NCI-H2029 (cell line): ENCODE measurements around the gene RTL10.

ENCODE experiments used
- DNase-seq: peaks from one replicate; lab custom pipeline; 2025; lab: John Stamatoyannopoulos, UW

Gene RTL10

DNA sequence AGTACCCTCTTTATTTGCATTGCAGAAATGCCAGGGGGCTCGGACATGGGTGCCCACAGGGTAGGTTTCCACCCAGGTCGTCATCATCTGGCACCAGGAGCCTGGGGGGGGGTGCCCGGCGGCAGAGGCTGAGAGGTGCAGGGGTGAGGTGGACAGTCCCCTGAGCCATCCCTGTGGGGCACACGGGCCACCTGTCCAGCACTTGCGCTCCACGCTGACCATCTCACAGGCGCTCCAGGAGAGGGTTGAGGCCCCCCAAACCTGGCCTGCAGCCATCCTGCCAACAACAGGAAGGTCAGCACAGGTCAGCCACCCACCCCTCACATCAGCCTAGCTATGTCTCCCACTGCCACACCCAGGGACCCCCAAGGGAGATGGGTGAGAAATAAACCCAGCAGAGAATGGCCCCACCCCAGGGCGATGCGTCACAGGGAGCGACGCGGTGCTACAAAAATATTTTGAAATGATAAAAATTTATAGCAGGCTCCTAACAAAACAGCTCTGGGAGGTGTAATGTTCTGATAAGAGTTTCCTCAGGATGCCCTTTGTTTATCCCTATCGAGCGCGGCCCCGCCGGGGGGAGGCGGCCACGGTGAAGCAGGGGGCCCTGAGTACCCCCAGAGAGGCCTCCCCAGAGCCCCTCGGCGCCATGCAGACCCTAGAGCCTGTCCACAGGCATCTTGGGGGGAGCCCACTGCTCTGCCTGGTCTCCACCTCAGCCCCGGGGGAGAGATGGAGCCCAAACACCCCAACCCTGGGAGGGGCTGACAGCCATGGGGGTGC lies 21.0 kb upstream of the RTL10 start:
- no peak for DNase-seq

DNA sequence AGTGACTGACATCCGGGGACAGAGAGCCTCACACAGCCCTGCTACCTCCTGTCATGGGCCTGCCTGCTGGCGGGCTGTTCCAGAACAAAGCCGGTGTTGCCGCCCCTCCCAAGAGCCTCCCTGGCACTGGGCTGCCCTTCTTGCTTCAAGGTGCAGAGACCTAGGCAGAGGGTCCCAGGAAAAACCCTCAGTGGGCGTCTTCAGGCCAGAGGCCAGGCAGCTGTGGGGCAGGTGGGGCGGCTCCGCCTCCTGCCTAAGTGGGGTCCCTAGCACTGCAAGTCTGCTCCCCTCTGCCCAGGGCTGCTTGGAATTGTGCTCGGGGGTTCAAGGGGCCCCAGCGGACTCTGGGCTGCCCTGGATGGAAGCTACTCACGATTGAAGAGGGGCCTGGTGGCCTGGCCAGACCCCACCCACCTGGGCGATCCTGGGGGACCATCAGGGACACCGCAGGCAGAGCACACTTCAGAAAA lies 20.4 kb upstream of the RTL10 start:
- no peak for DNase-seq

DNA sequence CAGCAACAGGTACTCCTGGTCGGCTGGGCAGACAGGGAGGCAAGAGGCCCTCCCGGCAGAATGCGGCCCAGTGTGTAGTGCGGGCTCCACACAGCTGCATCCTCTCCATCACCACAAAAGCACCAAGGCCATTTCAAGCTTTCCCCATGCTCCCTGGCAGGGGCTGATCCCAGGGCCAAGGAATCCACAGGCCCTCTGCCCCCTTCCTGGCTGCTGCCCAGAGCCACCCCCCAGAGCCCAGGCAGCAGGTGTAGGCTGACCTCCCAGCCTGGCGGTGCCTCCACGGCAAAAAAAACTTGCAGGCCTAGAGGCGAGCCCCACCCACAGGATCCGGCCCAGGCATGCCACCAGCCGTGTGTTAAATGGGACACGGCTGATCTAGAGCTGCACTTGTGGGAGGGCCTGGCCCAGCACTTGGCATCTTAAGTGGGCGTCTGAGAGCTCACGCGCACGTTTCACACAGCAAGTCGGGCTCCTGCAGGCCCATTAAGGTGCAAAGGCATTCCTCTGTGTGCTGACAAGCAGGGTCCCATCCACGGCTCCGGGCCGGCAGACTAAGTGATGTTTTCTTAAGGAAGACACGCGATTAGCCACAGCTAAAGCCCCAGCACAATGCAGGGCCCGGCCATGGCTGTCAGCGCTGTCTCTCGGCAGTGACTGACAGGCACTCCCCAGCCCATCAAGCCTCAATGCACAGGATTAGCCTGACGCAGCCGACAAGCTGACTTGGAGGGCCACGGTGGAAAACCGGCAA lies 19.8 kb upstream of the RTL10 start:
- DNase-seq = peak; percentile 36

DNA sequence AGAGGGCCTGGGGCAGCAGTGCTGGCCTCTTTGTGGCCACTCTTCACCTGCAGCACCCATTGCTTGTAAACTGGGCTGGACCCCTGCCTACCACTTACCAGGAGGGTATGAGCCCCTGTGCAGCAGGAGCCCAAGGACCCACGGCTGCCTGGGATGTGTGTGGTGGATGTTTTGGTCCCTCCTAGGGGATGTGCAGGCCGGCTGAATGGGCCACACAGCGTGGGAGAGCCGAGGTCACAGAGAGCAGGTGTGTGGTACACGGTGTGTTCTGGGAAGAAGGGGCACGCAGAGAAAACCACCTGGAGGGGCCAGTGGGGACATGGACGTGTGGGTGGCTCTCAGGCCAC lies 19.3 kb upstream of the RTL10 start:
- DNase-seq = no peak

DNA sequence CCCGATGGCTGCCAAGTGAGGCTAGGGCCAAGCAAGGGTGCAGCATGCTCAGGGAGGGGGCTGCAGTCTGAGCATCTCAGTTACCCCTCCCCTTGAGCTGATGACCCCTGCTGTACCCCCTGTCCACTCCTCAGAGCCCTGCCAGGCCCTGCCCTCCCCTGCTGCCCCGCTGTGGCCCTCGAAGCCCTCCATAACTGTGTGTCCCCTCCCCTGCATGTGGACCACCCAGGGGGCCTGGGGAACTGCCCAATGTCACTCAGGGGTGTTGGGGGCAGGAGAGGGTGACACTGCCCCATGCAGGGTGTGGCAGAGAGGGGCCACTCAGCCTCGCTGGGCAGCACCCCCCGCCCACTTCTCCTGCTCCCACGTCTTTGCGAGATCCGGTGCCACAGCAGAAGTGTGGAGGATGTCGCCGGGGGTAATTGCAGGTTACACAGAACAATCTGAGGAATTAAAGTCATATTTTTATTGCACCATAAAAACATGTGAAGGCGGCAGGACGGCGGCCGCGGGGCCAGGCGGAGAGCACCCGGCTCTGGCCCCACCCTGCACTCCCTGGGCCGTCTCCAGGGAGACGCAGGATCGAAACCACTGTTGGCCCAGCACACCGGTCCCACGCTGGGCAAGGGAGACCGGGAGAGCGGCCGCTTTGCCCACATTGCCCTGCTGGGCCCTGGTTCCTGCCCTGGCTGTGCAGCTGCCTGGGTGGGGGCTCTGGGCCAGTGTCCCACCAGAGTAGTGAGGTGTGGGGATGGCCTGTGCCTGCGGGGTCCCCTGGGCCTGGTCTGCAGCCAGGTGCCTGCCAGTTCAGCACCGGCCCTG lies 18.7 kb upstream of the RTL10 start:
- DNase-seq = no peak

DNA sequence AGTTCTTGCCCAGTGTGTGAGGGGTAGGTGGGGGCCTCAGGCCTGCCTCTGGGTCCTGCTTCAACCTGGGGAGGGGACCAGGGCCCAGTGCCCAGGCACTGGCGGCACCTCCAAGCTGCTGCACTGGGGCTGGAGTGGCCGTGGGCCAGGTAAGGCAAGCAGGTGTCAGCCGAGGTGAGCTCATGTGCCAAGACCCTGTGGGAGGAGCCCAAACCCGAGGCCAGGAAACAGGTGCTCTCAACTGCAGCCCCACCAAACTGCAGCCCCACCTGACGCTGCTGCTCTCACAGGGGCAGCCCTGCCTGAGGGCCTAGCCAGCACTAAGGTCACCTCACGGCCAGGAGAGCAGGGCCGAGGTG lies 18.1 kb upstream of the RTL10 start:
- DNase-seq = peak; percentile 89

DNA sequence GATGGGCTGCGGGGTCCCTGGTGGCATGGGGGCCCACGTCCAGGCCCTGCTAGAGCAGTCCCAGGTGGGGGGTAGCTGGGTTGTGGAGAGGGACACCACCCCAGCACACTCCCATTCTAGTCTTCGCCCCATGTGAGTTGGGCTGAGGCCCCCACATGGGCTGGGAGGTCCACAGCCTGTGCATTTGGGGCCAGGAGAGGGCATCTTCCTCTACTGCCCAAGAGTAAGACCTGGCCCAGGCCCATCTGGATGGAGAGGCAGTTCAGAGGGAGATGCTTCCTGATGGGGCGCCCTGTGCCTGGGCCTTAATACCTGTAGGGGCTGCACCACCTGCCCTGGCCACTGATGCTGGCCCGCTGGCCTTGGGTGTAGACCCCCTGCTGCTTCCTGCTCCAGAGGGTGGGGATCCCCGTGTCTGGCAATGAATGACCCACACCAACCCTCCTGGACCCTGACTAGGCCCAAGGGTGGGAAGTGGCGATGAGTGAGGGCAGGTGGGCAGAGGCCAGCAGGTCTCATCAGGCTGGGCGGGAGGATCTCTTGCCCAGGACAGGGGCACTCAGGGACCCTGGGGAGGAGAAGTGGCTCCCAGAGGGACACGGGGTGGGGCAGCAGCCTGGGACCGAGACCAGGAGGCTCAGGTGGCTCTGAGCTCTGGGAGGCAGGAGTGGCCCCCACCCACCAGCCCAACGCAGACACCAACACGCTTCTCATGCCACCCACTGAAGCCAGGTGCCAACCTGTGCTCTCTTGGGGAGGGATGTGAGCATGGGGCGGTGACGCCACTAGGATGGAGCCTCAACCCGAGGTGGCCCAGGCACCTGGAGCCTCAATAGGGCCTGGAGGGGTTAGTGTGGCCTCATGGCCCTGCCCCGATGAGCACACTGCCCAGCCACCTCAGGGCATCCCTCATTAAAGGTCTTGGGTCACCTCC lies 17.4 kb upstream of the RTL10 start:
- peak; percentile 37 for DNase-seq

DNA sequence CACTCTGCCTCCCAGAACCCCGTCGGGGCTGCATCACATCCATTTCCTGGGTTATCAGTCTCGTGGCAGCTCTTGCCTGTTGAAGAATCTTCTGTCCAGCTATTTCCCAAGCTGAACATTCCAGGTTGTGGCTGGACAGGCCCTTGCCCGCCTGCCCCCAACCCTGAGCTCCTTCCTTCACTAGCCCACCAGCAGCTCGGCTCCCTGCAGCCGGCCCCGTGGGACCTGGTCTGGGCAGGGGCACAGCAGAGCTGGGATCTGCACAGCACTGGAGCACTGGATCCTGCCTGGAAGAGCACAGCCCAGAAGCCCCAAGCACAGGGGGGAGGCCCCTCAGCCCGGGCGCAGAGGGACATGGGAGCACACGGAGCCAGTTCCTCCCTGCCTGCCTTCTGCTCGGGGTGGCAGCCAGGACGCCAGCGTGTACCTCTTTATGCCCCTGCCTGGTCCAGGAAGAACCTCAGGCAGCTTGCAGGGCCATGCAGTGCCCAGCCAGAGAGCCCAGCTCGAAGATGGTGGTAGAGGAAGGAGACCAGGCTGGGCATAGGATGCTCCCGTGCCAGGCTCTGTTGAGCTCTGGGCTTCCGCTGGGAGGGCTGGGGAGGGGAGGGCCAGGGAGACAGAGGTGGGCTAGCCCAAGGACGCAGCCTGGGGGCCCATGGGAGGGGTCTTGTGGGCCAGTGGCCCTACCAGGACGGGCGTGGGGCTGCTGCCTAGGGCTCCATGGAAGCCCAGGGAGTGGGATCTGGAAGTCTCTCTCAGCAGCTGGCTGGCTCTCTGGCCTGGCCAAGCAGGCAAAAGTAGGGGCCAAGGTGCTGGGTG lies 16.6 kb upstream of the RTL10 start:
- no peak for DNase-seq

DNA sequence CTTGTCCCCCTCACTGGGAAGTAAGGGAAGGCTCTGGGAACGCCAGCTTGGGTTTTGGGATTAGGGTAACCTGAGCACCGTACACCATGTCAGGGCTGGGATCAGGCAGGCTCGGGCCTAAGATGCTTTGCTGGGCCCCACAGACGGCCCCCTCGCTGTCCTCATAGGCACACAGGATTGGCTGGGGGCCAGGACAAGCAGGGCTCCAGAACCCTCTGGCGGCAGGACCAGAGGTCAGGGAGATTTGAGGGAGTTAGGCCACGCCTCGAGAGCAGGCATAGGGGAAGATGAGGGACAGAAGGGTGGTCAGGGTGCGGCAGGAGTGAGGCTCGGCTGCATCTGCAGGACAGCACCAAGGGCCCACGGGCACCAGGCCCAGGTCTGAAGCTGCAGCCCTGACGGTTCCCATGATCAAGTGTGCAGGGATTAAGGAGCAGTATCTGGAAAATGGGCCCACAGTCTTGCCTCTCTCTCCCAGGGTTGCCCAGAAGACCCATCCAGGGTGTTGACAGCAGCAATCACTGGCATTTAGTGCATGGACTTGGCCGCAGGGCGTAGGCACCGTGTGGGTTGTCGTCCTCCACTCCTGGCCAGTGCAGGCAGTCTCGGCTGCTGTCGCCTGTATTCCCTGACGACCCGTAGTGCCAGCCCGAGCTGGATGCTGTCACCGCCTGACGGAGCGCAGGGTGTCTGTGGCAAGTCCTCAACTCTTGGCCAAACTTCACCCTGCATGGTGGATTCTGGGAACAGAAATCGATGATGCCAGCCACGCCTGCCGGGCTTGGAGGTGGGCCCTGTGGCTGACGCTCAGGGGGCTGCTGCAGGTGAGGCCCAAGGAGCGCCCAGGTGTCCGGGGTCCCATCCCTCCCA lies 15.7 kb upstream of the RTL10 start:
- DNase-seq = no peak

DNA sequence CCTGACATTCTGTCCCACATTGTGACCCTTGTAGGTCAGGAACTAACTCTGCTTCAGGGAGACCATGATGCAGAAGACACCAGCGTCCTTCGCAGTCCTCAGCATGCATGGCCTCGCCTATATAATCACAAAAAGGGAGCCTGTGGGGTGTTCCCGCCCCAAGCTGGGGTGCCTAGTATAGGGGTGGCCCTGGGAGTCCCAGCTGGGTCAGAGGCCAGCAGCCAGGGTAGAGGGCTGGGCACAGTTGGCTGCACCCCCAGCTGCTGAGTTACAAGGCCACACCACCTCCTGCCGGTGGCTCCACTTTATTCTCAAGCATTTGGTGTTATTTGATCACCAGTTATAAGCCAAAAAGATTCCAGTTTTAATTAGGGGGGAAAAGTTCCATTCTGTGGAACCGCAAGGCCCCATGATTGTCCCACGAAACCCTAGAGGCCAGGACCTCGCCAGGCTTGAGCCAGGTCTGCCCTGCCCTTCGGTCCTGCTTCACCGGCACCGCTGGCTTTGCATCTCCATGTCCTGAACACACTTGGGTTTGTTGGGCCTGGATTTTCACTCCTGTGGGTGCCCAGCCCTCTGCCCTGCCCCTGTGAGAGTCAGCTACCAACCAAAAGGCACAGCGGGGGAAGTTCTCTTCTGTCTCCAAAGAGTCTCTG lies 15.0 kb upstream of the RTL10 start:
- DNase-seq = no peak

DNA sequence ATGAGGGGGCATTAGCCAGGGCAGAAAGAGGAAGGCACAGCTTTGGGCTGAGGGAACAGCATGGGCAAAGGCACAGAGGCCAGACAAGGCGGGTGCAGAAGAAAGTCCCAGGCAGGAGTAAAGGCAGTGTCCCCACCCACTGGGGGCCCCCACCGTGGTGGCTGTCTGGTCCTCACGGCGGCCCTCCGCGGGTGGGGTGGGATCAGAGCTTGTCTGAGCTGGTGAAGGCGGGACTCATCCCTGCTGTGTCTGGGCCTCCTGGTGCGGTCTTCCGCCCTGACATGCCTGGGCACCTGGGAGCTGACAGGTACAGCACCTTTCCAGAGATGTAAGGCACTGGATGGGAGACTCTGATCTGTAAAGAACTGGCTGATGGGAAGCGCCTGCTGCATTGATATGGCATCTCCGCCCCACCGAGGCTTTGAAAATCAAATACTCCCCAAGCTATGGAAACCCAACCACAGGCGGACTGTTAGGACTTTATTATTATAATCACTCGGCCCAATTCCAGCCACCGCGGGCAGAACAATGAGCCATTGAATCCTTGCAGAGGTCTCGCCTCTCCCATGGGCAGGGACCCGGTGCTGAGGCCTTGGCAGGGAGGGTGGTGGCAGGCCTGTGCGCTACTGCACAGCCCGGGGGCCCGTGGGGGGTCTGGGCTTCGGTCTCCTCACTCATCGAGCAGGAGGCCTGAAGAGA lies 14.2 kb upstream of the RTL10 start:
- DNase-seq = no peak

DNA sequence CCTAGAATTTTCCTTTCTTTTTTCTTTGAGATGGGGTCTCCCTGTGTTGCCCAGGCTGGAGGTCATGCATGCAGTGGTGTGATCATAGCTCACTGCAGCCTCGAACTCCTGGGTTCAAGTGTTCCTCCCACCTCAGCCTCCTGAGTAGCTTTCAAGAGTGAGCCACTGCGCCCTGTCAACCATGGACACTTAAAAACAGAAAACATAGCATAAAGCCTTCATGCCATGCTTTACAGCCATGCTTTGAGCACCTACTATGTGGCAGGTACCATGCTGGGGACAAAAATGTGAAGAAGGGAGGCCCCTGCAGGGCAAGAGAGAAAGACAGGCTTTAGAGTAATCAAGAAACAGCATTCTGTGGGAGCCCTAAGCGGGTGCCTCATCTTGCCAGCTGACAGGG lies 13.7 kb upstream of the RTL10 start:
- DNase-seq = no peak

DNA sequence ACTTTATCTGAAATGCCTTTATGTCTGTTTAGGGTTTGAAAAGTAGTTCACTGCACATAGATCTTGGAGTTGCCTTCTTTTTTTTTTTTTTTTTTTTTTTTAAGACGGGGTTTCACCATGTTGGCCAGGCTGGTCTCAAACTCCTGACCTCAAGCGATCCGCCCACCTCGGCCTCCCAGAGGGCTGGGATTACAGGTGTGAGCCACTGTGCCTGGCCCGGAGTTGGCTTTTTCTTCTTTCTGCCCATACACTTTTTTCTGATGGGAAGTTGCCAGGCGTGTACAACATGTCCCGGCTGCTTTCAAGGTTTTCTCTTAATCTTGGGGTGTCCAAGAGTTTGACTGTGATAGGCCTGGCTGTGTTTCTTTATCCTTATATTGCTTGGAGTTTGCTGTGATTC lies 12.9 kb upstream of the RTL10 start:
- DNase-seq = no peak

DNA sequence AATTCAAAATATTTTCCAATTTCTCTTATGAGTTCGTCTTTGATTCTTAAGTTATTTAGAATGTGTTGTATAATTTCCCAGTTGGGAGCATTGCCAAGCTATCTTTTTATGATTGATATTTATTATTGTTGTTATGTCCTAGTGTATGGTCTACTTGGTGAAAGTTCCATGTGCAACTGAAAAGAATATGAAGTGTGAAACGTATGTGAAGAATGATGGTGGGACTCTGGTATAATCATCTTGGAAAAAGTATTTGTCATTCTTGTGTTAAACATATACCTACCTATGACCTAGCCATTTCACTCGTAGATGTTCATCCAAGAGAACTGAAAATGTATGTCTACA lies 12.0 kb upstream of the RTL10 start:
- DNase-seq = no peak

DNA sequence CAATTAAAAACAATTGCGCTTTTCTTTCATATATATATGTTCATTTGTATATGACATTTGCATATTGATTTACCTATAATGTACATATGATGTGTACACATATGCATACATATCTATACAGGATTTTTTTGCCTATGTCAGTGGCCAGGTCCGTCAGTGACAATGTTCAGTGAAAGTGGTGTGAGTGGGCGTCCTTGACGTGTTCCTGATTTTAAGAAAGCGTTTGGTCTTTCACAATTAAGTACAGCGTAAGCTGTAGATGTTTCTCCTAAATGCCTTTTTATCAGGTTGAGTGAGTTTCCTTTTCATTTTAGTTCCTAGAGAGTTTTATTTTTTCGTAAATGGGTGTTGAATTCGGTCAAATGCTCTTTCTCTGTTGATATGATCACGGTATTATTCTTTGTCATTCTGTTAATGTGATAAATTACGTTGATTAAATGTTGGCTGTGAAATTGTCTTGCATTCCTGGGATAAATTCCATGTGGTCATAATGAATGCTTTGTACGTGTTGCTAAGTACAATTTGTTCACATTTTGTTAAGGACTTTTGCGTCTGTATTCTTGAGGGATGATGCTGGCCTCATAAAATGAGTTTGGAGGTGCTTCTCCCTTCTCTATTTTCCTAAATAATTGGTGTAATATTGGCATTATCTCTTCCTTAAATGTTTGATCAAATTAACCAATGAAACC lies 10.6 kb upstream of the RTL10 start:
- DNase-seq = no peak

DNA sequence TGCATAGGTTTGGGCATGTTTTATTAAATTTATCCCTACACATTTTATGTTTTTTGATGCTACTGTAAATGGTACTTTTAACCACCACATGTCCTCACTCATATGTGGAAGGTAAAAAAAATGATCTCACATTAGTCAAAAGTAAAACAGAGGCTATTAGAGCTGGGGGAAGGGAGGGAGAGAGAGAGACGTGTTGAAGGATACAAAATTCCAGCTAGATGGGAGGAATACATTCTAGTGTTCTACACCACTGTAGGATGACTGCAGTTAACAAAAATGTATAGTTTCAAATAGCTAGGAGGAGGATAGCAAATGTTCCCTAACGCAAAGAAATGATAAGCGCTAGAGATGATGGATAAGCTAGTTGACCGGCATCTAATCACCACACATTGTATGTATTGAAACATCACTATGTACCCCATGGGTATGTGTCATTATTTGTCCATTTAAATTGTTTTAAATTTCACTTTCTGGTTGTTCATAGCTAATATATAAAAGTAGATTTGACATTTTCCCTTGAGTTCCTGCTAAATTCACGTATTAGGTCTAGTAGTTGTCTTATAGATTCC lies 9.9 kb upstream of the RTL10 start:
- DNase-seq = no peak

DNA sequence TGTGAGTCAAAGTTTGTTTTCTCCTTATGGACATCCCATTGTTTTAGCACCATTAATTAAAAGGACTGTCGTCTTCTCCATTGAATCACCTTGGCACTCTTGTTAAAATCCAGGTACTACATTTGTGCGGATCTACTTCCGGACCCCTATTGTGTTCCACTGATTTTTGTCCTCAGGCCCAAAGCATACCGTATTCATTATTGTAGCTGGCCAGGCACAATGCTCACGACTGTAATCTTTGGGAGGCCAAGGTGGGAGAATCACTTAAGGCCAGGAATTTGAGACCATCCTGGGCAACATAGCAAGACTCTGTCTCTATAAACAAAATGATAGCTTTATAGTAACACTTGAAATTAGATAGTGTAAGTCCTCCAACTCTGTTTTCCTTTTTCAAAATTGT lies 8.9 kb upstream of the RTL10 start:
- no peak for DNase-seq
